Prostate gland (tissue), 2 donors: ENCODE measurements around the gene FAM118B.

ENCODE experiments used
- CTCF ChIP-seq, 4 experiments: fragments of 200-600 bp in 2 of 4; fragments of 450-650 bp in 2 of 4; sonication (generic) in 2 of 4; IDR thresholded peaks; 1 replicate in 3 of 4; 2 replicates in 1 of 4; pipeline ENCODE4 v1.5.1; 2016 to 2019; ENCODE audit warnings: antibody characterized with exemption in 4 of 4, mild to moderate bottlenecking in 2 of 4, moderate library complexity in 2 of 4
- POLR2A ChIP-seq: fragments of 450-650 bp; IDR thresholded peaks from one replicate; pipeline ENCODE4 v1.6.1; 2016; ENCODE audit warnings: antibody characterized with exemption, mild to moderate bottlenecking
- POLR2AphosphoS5 ChIP-seq: sonication (generic); formaldehyde crosslinking; IDR thresholded peaks from one replicate; pipeline ENCODE4 v1.6.1; 2017; ENCODE audit warnings: antibody characterized with exemption

GRCh38 chr11:126253265-126253664 is 41.7 kb downstream of the FAM118B start:
- TF ChIP-seq CTCF (IDR thresholded peaks at IDR 0.05), result no peak
- no peak for TF ChIP-seq POLR2AphosphoS5
- no peak for TF ChIP-seq POLR2A
